H9 (cell line): ENCODE data around the gene PACC1. TPM values are rescaled to one million over a fixed set of nuclear protein-coding genes. Genes with fewer than 3 reads are reported as not detected.

ENCODE experiments used
- DNase-seq: peaks from one replicate; pipeline ENCODE4 v3.0.0-alpha.2; 2017
- H2AFZ ChIP-seq: one replicate; pipeline ENCODE4 v1.6.1; 2013; ENCODE audit warnings: mild to moderate bottlenecking, low read length, control low read depth, moderate library complexity
- H2AK5ac ChIP-seq: 2 replicates; pipeline ENCODE4 v1.6.1; 2013; ENCODE audit warnings: low read length, control low read depth, mixed read lengths; ENCODE audit not compliant: insufficient read length
- H2BK120ac ChIP-seq: one replicate; pipeline ENCODE4 v1.6.1; 2013; ENCODE audit warnings: low read depth, mild to moderate bottlenecking, low read length, control low read depth, inconsistent platforms; ENCODE audit not compliant: poor library complexity, severe bottlenecking
- H2BK12ac ChIP-seq: 2 replicates; pipeline ENCODE4 v1.6.1; 2013; ENCODE audit warnings: low read length, control low read depth, mixed read lengths, low read depth; ENCODE audit not compliant: insufficient read length
- H2BK15ac ChIP-seq: 2 replicates; pipeline ENCODE4 v1.6.1; 2013; ENCODE audit warnings: low read depth, low read length, control low read depth
- H2BK20ac ChIP-seq: one replicate; pipeline ENCODE4 v1.6.1; 2013; ENCODE audit warnings: low read depth, mild to moderate bottlenecking, low read length, control low read depth, inconsistent platforms; ENCODE audit not compliant: poor library complexity, severe bottlenecking
- H2BK5ac ChIP-seq: 2 replicates; pipeline ENCODE4 v1.6.1; 2013; ENCODE audit warnings: low read length, control low read depth, mixed read lengths; ENCODE audit not compliant: insufficient read length
- H3K14ac ChIP-seq: 2 replicates; pipeline ENCODE4 v1.6.1; 2013; ENCODE audit warnings: low read length, control low read depth; ENCODE audit not compliant: insufficient read depth
- H3K18ac ChIP-seq: 2 replicates; pipeline ENCODE4 v1.6.1; 2013; ENCODE audit warnings: low read depth, mild to moderate bottlenecking, mixed read lengths, low read length, control low read depth; ENCODE audit not compliant: insufficient read length
- H3K23ac ChIP-seq: 2 replicates; pipeline ENCODE4 v1.6.1; 2013; ENCODE audit warnings: low read length, control low read depth, mixed read lengths, low read depth; ENCODE audit not compliant: insufficient read length
- H3K23me2 ChIP-seq: 2 replicates; pipeline ENCODE4 v1.6.1; 2013; ENCODE audit warnings: low read depth, mild to moderate bottlenecking, mixed read lengths, low read length, control low read depth; ENCODE audit not compliant: insufficient read length, poor library complexity, severe bottlenecking
- H3K27ac ChIP-seq: 2 replicates; pipeline ENCODE4 v1.5.1; 2013; ENCODE audit warnings: low read length, control low read depth, mixed read lengths, low read depth; ENCODE audit not compliant: insufficient read length
- H3K27me3 ChIP-seq: 2 replicates; pipeline ENCODE4 v1.6.1; 2013; ENCODE audit warnings: low read length, control low read depth, inconsistent platforms; ENCODE audit not compliant: insufficient read depth
- H3K4ac ChIP-seq: 2 replicates; pipeline ENCODE4 v1.6.1; 2013; ENCODE audit warnings: low read depth, mild to moderate bottlenecking, control low read depth, inconsistent platforms, low read length, moderate library complexity
- H3K4me1 ChIP-seq: 2 replicates; pipeline ENCODE4 v1.6.1; 2013; ENCODE audit warnings: low read length, control low read depth, inconsistent platforms; ENCODE audit not compliant: insufficient read depth
- H3K4me2 ChIP-seq: 2 replicates; pipeline ENCODE4 v1.6.1; 2013; ENCODE audit warnings: low read length, control low read depth, mixed read lengths; ENCODE audit not compliant: insufficient read length, insufficient read depth
- H3K56ac ChIP-seq: 2 replicates; pipeline ENCODE4 v1.6.1; 2013; ENCODE audit warnings: low read depth, mild to moderate bottlenecking, mixed read lengths, low read length, control low read depth; ENCODE audit not compliant: insufficient read length
- H3K79me1 ChIP-seq: 2 replicates; pipeline ENCODE4 v1.6.1; 2013; ENCODE audit warnings: low read depth, mild to moderate bottlenecking, moderate library complexity, low read length, control low read depth, inconsistent platforms; ENCODE audit not compliant: insufficient read depth, poor library complexity, severe bottlenecking
- H3K79me2 ChIP-seq: 2 replicates; pipeline ENCODE4 v1.6.1; 2013; ENCODE audit warnings: low read length, control low read depth, inconsistent platforms; ENCODE audit not compliant: insufficient read depth
- H3K9ac ChIP-seq: 2 replicates; pipeline ENCODE4 v1.6.1; 2013; ENCODE audit warnings: low read length, control low read depth, mixed read lengths; ENCODE audit not compliant: insufficient read length; ENCODE audit errors: extremely low read depth
- H3K9me3 ChIP-seq: one replicate; pipeline ENCODE4 v1.6.1; 2013; ENCODE audit warnings: low read depth, low read length, inconsistent platforms; ENCODE audit not compliant: control insufficient read depth
- H3T11ph ChIP-seq: one replicate; pipeline ENCODE4 v1.6.1; 2013; ENCODE audit warnings: mild to moderate bottlenecking, low read length, control low read depth, inconsistent platforms
- H4K20me1 ChIP-seq: one replicate; pipeline ENCODE4 v1.6.1; 2013; ENCODE audit not compliant: control insufficient read depth, insufficient read length, insufficient read depth
- H4K5ac ChIP-seq: 2 replicates; pipeline ENCODE4 v1.6.1; 2013; ENCODE audit warnings: low read depth, mild to moderate bottlenecking, mixed read lengths, low read length, control low read depth; ENCODE audit not compliant: insufficient read length
- H4K8ac ChIP-seq: replicated peaks from 2 replicates; pipeline ENCODE4 v1.6.1; 2013; ENCODE audit warnings: low read length, control low read depth, mixed read lengths, low read depth; ENCODE audit not compliant: insufficient read length
- H4K91ac ChIP-seq: 2 replicates; pipeline ENCODE4 v1.6.1; 2013; ENCODE audit warnings: low read depth, mild to moderate bottlenecking, moderate library complexity, mixed read lengths, low read length, control low read depth; ENCODE audit not compliant: insufficient read length
- H3K27ac Mint-ChIP-seq, 3 experiments: 2 replicates in 2 of 3; 3 replicates in 1 of 3; pipeline ENCODE4 v1.8.0; 2020 to 2021; ENCODE audit warnings: mixed read lengths in 3 of 3, mild to moderate bottlenecking in 1 of 3, moderate library complexity in 1 of 3
- H3K27me3 Mint-ChIP-seq: 2 replicates; pipeline ENCODE4 v1.8.0; 2021; ENCODE audit warnings: low read depth, mild to moderate bottlenecking, moderate library complexity, mixed read lengths
- H3K36me3 Mint-ChIP-seq, 3 experiments: 2 replicates in 2 of 3; 3 replicates in 1 of 3; pipeline ENCODE4 v1.8.0; 2020 to 2021; ENCODE audit warnings: low read depth in 3 of 3, mixed read lengths in 3 of 3; ENCODE audit not compliant: insufficient read depth in 1 of 3
- H3K4me1 Mint-ChIP-seq, 2 experiments: 2 replicates each; pipeline ENCODE4 v1.8.0; 2020; ENCODE audit warnings: mixed read lengths in 2 of 2
- H3K4me3 Mint-ChIP-seq, 2 experiments: 2 replicates in 1 of 2; 3 replicates in 1 of 2; pipeline ENCODE4 v1.8.0; 2020 to 2021; ENCODE audit warnings: mild to moderate bottlenecking in 2 of 2, mixed read lengths in 2 of 2, moderate library complexity in 1 of 2
- H3K9me3 Mint-ChIP-seq, 2 experiments: 2 replicates in 1 of 2; 3 replicates in 1 of 2; pipeline ENCODE4 v1.8.0; 2020; ENCODE audit warnings: mild to moderate bottlenecking in 2 of 2, mixed read lengths in 2 of 2, moderate library complexity in 1 of 2
- CTCF ChIP-seq: fragments of 200-600 bp; sonication (generic); conservative IDR thresholded peaks from 3 replicates; pipeline ENCODE4 v1.8.0; 2021; ENCODE audit warnings: antibody characterized with exemption, mild to moderate bottlenecking
- WGBS: extraction: QIAGEN DNeasy Blood & Tissue Kit; methylation state at CpG from one replicate; pipeline ENCODE4 v1.1.7; 2013; ENCODE audit warnings: missing lambda C conversion rate, low lambda C conversion rate, mixed read lengths; ENCODE audit not compliant: insufficient read length; ENCODE audit errors: extremely low coverage; 5-methylcytosine and 5-hydroxymethylcytosine counted together
- total RNA-seq: library from RNA; stranded (reverse); gene quantifications from 2 replicates; pipeline ENCODE4 v1.2.1, GENCODE V29; 2021

Gene PACC1
- total RNA-seq, 1 experiment from 2014 or later, result 10.9 TPM

GRCh38 chr1:212442408-212442807 is 27.7 kb upstream of the PACC1 start:
- no peaks in the 10 kb centered on the region for H4K20me1 ChIP-seq
- H3T11ph ChIP-seq, result no peak overlapping the region
- H3K36me3 Mint-ChIP-seq, result peaks cover 2 to 17% (median 8%) of the 10 kb centered on the region in 3 experiments; a peak in 4 of 7 replicates
- H3K9ac ChIP-seq, result no peak overlapping the region
- no peak overlapping the region for H2BK15ac ChIP-seq
- H3K56ac ChIP-seq, result no peak overlapping the region
- no peak overlapping the region for H4K5ac ChIP-seq
- no peaks in the 10 kb centered on the region for H3K9me3 Mint-ChIP-seq
- no peak overlapping the region for H3K27ac ChIP-seq
- H3K4me3 Mint-ChIP-seq, result no peak overlapping the region
- no peaks in the 10 kb centered on the region for H3K4me1 ChIP-seq
- H2BK20ac ChIP-seq, result no peak overlapping the region
- no peak overlapping the region for H2BK5ac ChIP-seq
- H2BK12ac ChIP-seq, result no peak overlapping the region
- no peaks in the 10 kb centered on the region for H3K79me1 ChIP-seq
- no peak overlapping the region for H3K4me2 ChIP-seq
- WGBS, result no CpG with 5 or more reads among the region's 5 CpGs
- DNase-seq, result no peak
- H3K27me3 Mint-ChIP-seq, result no peaks in the 10 kb centered on the region
- H3K23ac ChIP-seq, result no peak overlapping the region
- no peaks in the 10 kb centered on the region for H3K23me2 ChIP-seq
- H3K27me3 ChIP-seq, result no peaks in the 10 kb centered on the region
- no peak overlapping the region for H4K91ac ChIP-seq
- H3K4me1 Mint-ChIP-seq, result no peaks in the 10 kb centered on the region; a peak in 1 of 4 replicates
- no peak overlapping the region for H2BK120ac ChIP-seq
- no peak overlapping the region for H4K8ac ChIP-seq
- 0 out of 7 replicates have a peak overlapping the region, but pooled peaks of 1 of the 3 experiments have one; percentile 23 for H3K27ac Mint-ChIP-seq
- no peaks in the 10 kb centered on the region for H3K9me3 ChIP-seq
- H2AK5ac ChIP-seq, result no peak overlapping the region
- TF ChIP-seq CTCF, result no peak
- peak overlapping the region; percentile 58 for H3K18ac ChIP-seq
- H3K14ac ChIP-seq, result no peak overlapping the region
- no peaks in the 10 kb centered on the region for H3K79me2 ChIP-seq
- no peak overlapping the region for H2AFZ ChIP-seq
- no peak overlapping the region for H3K4ac ChIP-seq
